HG03175 (cell line): ENCODE measurements around the gene FTCD.
"Not testable (repeated sequence)": the region's sequence is repeated elsewhere in the genome, so short reads cannot be mapped to it uniquely, and the experiment has no call there.

ENCODE experiments used
- ATAC-seq: cut with Tn5 transposase; IDR thresholded peaks from one replicate; pipeline ENCODE4 v1.9.1; 2021; ENCODE audit warnings: mild to moderate bottlenecking, moderate library complexity; ENCODE audit not compliant: unreplicated experiment

FTCD gene

DNA sequence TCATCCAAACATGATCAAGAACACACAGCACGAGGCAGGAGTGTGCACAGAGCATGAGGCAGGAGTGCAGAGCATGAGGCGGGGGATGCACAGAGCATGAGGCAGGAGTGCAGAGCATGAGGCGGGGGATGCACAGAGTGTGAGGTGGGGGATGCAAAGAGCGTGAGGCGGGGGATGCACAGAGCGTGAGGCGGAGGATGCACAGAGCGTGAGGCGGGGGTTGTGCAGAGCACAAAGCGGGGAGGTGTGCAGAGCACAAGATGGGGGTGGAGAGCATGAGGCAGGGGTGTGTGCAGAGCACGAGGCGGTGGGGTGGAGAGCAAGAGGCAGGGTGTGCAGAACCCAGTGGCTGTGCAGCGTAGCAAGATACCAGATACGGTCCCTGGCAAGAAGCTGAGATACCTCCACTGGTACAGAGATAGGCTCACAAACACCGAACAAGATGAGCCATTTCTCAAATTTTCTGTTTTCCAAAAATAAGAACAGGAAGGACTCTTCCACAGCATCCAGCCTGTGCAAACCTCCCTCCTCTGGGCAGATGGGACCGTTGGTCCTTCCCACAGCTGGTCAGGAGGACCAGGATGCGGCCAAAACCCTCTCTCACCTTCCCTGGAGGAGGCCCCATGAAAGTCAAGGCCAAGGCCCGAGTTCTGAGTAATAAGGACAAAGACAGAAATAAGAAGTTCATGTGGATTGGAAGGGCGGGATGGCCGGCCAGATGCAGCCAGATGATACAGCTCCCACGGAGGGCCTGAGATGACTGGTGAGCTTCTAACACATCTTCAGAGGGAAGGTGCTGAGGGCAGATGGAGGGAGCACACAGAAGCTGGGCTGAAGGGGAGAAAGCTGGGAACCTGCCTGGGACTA, 16.9 kb upstream of the FTCD start:
- no peak for ATAC-seq

DNA sequence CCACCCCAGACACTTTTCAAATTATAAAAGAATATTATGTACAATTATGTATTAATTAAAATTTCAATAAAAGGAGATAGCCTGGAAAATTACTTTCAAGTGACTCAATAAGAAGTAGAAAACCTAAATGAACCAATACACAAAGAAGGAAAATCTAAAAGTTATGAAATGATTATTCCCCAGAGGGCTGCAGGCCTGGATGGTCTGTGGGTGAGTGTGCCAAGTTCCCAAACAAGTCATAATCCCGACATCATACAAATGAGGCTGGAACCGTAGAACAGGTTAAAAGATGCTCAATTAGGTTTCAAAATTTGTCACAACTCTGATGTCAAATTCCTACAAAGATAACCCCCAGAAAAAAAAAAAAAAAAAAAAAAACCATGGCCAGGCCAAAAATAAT, 16.2 kb upstream of the FTCD start:
- no peak for ATAC-seq

DNA sequence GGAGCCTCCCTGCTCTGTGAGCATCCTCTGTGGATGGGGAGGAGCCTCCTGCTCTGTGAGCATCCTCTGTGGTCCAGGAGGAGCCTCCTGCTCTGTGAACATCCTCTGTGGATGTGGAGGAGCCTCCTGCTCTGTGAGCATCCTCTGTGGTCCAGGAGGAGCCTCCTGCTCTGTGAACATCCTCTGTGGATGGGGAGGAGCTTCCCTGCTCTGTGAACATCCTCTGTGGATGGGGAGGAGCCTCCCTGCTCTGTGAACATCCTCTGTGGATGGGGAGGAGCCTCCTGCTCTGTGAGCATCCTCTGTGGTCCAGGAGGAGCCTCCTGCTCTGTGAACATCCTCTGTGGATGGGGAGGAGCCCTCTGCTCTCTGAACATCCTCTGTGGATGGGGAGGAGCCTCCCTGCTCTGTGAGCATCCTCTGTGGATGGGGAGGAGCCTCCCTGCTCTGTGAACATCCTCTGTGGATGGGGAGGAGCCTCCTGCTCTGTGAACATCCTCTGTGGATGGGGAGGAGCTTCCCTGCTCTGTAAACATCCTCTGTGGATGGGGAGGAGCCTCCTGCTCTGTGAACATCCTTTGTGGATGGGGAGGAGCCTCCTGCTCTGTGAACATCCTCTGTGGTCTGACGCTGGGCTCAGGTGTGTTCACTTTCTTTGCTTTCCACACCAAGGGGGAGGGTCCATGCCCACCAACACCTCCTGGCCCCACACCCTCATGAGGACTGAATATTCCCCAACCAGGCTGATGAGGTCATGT, 15.2 kb upstream of the FTCD start:
- not testable (repeated sequence) for ATAC-seq

DNA sequence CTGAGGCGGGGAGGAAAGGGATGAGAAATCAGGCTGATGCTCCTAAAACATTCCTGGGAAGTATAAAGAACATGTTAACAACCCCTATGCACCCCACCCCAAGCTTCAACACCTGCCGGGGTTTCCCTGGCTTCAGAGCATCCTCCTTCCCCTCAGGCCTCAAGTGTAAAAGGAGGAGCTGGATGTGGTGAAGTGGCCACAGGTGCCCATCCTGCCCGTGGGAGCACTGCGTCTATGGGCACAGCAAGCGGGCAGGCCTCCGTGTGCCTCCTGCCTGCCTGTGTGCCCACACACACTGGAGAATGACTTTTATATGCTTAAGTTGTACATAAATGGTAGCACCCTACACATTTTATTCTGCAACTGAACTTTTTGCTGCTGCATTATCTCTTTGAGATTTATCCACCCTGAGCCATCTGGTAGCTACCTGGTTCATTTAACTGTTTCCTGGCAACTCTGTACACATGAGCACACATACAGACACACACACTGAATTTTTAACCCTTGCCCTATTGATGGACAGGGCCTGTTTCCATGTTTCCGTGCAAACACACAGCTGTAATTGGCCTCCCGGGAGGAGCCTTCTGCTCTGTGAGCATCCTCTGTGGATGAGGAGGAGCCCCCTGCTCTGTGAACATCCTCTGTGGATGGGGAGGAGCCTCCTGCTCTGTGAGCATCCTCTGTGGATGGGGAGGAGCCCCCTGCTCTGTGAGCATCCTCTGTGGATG, 13.4 kb upstream of the FTCD start:
- ATAC-seq: no peak

DNA sequence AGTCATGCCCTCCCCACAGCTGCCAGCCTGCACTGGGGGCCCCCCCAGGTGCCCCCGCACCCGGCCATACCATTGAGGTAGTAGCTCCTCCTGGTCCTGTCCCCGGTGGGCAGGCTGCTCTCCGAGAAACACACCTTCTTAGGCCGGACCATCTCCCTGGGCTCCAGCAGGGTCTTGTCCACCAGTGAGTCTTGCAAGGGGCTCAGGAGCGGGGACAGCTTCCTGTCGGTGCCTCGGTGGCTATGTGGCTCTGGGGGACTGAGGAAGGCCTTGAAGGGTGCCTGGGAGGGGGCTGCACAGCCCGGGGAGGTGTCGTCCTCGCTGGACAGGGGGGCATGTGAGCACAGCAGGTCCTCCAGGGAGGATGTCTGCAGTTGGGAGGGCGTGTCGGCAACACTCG, 12.9 kb upstream of the FTCD start:
- ATAC-seq: no peak

DNA sequence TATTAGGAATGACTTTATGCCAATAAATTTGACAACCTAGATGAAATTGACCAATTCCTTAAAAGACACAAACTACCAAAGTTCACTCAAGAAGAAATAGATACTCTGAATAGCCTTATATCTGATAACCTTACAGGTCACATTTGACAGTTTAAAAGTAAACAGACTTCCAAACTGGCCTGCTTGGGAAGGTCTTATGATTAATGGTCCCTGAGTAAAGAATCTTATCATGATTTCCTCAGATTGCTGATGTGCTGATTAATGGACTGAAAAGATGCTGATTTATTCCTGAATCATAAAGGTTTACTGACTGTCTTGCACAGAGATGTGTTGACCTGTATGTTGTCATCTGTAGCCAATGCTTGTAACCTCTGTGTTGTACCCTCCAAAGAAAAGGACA, 9.7 kb upstream of the FTCD start:
- no peak for ATAC-seq

DNA sequence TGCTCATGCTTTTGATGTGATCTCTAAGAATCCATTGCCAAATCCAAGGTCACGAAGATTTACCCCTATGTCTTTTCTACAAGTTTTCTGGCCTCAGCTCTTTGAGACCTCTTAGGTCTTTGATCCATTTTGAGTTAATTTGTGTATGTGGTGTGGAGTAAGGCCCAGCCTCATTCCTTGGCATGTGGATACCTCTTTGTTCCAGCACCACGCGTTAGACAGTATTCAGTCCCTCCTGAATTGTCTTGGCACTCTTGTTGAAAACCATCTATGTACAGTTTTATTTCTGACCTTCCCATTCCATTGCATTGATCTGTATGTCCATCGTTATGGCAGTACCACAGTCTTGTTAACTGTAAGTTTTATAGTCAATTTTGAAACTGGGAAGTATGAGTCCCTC, 8.0 kb upstream of the FTCD start:
- ATAC-seq: no peak

DNA sequence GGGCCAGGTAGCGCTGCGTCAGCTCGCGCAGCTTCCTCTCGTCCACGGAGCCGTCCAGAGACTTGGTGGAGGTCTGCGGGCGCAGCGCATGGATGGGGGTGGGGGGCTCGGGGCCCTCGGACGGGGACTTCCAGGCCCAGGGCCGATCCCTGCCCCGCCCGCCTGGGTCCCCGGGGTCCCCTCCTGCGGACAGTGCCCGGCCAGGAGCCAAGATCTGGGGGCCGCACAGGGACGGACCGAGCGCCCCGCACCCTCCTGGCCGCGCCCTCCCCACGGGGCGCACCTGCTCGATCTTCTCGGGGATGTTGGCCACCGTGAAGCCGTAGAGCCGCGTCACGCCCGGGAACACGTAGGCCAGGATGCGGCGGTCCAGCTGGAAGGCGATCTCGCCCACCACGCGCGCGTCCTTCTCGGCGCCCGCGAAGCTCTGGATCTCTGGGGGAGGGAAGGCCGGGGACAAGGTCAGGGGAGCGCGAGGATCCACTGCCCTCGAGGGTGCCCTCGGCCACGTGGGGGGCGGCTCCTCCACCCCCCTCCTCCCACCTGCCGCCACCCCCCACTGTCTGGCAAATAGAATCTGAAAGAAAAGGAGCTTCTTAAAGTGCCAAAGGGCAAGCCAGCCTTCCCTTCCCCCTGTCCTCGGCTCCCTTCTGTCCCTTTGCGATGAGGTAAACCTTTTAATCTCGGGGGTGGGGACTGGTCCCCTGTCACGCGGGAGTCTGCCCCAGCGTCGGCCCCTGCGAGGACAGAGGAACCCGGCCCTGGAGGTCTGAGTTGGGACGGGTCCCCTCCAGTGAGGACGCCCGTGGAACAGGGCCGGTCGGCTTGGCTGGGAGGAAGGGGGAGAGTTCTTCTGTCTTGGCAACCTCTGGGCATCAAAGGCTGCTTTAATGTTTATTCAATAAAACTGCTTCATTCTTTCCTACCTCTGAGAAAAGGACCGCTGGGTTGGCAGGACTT, 6.5 kb upstream of the FTCD start:
- no peak for ATAC-seq

DNA sequence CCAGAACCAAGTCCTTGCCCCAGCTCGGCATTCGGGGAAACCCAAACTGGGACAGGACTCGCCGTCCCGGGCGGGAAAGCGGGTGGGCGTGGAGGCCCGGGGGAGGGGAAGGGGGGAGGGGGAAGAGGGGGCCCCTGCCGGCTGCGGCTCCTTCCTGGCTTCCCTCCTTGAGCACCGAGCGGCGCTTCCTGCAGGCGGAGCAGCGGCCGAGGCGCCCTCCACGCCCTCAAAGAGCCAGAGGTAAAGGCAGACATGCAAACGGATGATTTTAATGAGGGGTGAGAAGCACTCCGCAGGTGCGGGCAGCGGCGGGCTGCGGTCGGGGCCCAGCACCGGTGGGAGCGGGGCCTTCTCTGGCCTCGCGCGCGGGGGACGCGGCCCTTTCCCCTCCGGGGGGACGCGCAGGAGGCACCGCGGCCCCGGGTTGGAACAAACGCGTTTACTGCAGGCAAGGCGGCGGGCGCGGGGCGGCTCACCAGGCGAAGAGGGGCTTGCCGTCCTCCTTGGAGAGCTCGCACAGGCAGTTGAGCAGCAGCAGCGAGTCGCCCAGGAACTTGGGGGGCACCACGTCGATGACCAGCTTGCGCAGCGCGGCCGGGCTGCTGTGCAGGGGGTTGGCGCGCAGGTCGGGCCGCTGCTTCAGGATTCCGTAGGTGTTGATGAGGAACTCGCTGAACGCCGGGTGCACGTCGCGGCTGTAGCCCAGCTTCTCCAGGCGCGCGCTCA, 5.7 kb upstream of the FTCD start:
- no peak for ATAC-seq

DNA sequence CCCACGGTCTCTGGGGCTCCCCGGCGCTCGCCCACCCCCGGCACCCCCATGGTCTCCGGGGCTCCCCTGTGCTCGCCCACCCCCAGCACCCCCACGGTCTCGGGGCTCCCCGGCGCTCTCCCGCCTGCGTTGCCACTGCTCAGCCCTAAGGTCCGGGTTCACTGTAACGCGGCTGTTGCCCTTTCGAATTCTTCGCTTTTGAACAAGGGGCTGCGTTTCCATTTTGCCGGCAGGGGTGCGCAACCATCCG, 5.2 kb upstream of the FTCD start:
- ATAC-seq: no peak

DNA sequence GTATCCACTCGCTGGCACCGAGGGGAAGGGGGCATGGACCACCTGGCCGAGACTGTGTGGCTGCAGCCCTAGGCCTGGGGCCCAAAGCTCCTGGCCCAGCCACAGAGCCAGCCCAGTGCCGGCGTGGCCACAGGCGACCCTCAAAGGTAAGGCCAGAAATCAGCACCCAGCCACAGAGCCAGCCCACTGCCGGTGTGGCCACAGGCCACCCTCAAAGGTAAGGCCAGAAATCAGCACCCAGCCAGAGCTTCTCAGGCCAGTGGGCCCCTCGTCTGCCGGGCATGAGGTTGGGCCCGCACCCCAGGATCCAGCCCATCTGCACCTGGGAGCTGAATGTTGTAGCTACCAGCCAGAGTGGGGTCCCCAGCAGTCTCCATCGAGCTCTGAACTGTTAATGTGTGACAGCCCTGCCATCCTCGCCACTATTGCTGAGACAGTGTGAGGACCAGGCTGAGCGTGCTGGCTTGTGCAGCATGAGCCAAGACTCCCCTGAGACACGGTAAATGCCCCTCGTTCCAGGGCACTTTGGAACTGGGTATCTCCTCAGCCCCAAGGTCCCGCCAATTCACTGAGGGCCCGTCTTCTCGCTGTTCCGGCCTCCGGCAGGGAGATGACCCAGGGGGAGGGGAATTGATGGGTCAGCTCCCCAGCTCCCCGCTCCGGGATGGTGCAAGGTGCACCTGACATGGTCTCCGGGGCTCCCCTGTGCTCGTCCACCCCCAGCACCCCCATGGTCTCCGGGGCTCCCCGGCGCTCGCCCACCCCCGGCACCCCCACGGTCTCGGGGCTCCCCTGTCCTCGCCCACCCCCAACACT, 4.7 kb upstream of the FTCD start:
- ATAC-seq: no peak

DNA sequence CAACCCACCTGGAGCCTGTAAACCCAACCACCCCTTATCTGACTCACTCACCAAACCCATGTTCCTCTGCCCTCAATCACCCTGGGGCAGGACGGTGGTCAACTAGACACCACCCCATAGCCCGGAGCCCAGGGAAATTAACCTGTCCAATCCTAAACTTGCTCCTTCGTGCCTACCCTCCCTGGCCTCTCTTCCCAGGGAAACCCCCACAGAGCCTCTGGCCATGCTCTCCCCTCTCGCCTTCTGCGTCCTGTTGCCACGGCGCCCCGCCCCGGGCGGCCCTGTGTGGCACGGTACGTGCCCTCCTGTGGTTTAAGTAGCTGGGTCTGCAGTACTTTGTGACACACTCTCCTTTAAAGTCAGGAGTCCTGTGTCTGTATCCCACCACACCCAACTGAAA, 4.0 kb upstream of the FTCD start:
- no peak for ATAC-seq

DNA sequence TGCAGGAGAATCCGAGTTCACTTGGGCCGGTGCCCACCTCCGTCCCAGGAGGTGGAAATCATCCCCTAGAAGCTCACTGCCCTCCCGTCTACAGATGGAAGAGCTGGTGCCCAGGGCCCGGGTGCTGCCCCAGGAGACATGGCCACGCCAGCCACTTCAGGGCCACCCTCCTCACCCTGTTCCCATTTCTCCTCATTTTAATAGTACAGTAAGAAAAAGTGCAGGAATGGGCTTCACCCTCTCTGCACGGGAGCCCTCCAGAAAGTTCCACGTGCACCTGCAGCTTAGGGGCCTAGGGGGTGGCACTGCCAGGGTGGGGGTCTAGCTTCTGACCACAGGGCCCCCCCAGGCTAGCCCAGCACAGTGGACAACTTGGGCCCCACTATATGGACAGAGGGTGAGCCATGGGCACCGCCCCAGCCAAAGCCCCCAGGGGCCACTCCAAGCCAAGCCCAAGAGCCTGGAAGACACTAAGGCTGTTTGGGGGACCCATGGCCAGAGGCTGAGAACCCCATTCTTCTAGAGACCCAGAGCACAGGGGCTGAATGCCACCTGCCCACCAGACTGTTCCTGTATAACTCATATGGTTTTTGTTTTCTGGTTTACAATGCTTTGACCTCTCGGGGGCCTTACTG, 3.4 kb upstream of the FTCD start:
- no peak for ATAC-seq

DNA sequence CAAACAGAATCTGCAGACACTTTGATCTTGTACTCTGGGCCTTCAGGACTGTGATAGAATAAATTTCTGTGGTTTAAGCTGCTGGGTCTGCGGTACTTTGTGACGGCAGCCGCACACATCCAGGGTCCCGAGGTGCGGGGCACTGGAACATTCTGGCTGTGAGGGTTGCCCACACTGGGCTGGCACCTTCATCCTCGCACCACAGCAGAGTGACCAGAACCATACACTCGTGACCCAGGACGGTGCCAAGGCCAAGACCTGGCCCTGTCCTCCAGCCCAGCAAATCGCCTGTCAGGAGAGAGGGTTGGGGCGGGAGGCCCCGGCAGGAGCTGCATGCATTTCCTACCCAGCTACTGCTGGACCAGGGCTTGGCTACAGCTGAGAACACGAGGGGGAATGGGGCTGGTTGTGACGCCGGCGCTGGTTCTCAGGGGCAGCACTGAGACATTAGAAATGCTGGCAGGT, 2.6 kb upstream of the FTCD start:
- no peak for ATAC-seq

DNA sequence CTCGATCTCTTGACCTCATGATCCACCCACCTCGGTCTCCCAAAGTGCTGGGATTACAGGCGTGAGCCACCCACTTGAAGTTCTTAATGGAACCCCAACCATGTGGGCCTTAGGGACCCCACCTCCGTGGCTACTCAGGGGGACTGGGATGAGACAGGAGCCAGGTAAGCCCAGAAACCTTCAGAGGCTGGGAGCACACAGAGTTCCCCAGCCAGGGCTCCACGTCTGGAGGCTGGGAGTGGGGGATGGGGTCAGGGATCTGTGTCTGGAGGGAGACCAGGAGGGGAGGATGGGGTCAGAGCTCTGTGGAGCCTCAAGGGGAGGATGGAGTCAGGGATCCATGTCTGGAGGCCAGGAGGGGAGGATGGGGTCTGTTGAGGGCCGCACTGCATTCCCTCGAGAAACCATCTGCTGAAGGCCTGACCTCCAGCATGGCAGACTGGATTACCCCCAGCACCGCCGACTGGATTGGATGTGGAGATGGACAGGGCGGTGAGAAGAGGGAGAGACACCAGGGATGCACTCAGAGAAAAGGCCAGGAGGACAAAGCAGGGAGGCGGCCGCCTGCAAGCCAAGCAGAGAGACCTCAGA, 2.1 kb upstream of the FTCD start:
- no peak for ATAC-seq

DNA sequence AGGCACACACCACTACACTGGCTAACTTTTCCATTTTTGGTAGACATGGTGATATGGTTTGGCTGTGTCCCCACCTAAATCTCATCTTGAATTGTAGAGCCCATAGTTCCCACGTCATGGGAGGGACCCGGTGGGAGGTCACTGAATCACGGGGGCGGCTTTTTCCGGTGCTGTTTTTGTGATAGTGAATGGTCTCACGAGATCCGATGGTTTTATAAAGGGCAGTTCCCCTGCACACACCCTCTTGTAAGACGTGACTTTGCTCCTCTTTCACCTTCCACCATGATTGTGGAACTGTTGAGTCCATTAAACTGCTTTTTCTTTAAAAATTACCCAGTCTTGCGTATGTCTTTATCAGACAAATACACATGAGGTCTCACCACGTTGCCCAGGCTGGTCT, 1.3 kb upstream of the FTCD start:
- no peak for ATAC-seq

DNA sequence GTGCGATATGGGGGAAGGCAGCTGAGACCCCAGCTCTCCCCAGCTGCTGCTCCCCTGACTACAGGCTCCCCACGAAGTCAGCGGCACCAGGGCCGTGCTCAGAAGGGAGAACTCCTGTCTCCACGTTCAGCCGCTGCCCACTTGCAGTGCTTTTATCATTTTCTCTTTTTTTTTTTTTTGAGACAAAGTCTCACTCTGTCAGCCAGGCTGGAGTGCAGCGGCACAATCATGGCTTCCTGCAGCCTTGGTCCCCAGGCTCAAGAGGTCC, 933 bp upstream of the FTCD start:
- no peak for ATAC-seq

DNA sequence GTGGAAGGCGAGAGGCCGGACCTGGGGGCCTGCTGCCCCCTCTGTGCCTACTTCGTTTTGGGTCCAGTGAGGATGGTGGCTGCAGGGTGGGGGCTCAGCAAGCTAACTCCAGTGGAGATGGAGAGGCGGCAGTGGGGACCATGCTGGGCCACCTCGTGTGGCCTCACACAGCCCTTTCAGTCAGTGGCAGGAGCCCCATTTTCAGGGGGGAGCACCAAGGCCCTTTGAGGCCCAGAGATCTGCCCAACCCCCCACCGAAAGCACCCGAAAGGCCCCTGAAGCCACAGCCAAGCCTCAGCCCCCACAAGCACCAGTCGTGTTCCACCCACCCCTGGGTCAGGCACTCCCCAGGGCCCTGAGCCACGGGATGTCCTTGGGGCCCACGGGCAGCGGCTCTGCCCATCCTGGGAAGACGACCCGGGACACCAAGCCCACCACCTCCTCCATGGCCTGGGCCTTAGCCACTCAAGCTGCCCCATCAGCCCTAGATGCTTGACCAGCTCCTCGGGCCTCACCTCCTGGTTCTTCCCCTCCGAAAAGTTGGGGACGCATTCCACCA, 345 bp downstream of the FTCD start:
- no peak for ATAC-seq
